Peyer's patch (tissue), 4 donors: Measurements from ENCODE around the gene MBD3L2.

ENCODE experiments used
- CTCF ChIP-seq, 6 experiments: fragments of 450-650 bp in 4 of 6; fragments of 200-600 bp in 2 of 6; sonication (generic) in 1 of 6; IDR thresholded peaks; one replicate each; pipeline ENCODE4 v1.5.1; 2017 to 2019; ENCODE audit warnings: antibody characterized with exemption in 6 of 6, mild to moderate bottlenecking in 3 of 6, moderate library complexity in 1 of 6
- POLR2A ChIP-seq, 2 donors: fragments of 450-650 bp; IDR thresholded peaks; one replicate each; pipeline ENCODE4 v1.5.1; 2017; ENCODE audit warnings: antibody characterized with exemption in 2 of 2, mild to moderate bottlenecking in 2 of 2, moderate library complexity in 2 of 2

GRCh38 chr19:7098701-7099596, 49.8 kb downstream of the MBD3L2 start:
- TF ChIP-seq CTCF (IDR thresholded peaks at IDR 0.05): peak in 1 of 6 experiments; percentile 2
- TF ChIP-seq POLR2A (IDR thresholded peaks at IDR 0.05): peak; percentile 31 to 40
